GM12872 (cell line): ENCODE measurements around the gene CAMKMT.

Source experiments
- CTCF ChIP-seq: IDR thresholded peaks from 3 replicates; pipeline ENCODE4 v1.5.1; 2011; ENCODE audit warnings: low read depth, mild to moderate bottlenecking, low read length, moderate library complexity; ENCODE audit not compliant: insufficient read depth

Gene CAMKMT

DNA sequence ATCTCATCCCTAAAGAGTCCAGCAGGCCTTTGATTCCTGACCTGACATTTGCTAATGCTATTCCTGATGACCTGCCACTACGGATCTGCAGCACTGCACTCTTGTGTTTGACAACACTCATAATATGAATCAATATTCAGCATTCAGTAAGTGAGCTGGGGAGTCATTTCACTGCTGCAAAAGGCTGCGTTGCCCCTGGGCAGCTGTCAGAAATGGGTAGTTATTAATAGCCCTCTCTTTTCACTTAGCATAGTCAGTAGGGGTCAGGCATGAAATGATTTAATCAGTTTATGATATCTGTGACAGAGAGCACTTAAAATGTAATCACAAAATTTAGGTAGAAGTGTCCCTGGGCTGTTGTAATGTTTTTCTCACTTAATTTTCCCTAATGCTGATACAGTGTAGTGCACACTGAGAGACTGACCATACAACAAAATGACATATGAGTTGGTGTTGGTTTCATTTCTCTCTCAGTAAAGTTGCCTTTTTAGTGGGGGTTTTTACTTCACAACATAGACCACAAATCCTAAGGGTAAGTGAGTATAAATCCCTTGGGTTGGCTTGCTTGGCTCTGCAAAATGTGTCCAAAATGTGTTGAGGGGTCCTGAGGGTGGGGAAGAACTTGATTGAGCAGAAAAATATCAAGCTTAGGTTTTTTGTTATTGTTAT lies 184.8 kb downstream of the CAMKMT start:
- no peak for TF ChIP-seq CTCF

- TF ChIP-seq CTCF: no peak
Observed at GRCh38 chr2:44547718-44548117, 186.0 kb downstream of the CAMKMT start.

DNA sequence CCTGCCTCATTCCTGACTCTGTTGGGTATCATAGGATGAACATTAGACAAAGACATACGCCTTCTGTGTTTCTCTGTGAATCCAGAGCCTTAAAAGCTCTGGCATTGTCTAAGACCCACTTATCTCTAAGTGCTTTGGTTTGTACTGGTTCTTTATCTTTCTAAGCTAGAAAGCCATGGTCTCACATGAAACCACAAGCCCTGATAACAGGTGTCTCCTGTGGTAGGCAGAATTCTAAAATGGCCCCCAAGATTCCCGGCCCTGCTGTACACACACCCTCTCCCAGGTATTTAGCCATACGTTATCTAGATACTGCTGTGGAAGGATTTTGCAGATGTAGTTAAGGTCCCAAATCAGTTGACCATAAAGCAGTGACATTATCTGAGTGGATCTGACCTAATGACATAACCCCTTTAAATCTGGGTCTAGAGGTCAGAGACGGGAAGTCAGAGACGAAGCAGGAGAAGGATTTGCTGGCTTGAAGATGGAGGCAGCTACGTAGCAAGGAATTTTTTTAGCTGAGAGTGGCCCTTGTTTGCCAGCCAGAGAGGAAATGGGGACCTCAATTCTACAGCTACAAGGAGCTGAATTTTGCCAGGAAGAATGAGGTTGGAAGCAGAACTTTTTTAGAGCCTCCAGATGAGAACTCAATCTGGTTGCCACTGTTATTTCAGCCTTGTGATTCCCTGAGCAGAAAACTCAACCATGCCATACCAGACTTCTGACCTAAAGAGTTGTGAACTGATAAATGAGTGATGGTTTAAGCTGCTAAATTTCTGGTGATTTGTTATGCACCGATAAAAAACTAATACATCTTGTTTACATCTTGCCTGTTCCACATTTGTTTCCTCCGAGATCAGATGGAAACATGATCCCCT lies 186.7 kb downstream of the CAMKMT start:
- no peak for TF ChIP-seq CTCF

DNA sequence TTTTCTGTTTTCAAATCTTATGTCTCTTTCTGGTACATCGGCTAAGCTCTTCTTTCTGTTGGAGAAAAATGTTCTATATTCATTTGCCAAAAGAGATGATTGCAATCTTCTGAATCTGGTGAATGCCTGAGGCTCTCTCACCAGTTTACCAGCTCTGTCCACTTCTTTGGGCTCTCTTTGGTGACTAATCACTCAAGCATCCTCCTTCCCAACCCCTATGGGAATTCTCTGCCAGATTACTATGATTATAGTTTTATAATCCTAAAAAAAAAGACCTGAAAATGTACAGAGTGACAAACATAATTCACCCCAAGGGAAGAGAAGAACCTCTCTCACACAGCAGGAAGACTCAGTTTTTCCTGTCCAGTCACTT lies 187.3 kb downstream of the CAMKMT start:
- TF ChIP-seq CTCF: no peak

DNA sequence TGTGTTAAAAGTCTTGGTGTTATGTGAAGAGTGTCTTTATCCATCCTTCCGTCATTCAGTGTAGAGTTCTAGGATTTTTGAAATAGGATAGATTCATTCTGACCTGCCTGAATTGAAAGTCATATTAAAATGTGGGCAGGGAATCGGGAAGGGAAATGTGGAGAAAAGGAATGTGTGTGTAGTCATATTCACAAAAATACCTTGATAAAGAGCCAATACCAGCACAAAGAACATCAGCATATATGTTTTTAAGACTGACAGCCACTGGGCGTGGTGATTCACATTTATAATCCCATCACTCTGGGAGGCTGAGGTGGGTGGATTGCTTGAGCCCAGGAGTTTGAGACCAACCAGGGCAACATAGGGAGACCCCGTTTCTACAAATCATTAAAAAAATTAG lies 188.1 kb downstream of the CAMKMT start:
- no peak for TF ChIP-seq CTCF

DNA sequence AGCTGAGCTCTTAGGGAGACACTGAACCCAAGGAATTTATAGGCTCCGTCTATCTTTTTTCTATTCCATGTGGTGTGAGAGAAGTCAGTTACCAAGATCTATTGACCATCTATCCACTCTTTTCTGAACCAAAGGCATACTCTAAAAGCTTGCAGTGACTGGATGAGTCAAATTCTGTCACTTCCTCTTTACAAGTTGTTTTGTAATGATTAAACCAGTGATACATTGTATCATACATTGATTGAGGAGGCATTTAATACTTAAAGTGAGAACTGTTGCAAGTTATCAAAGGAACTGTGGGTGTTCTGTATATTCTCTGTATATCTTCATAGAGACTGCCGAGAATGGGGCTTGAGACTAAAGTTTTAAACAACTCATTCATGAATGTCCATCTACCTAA lies 188.8 kb downstream of the CAMKMT start:
- TF ChIP-seq CTCF: no peak

- TF ChIP-seq CTCF: no peak
Observed at GRCh38 chr2:44551497-44551896, 189.8 kb downstream of the CAMKMT start.
